IgD-negative memory B cell (primary cell): ENCODE results near the gene LYSET. TPM values are rescaled to one million over a fixed set of nuclear protein-coding genes. Genes with fewer than 3 reads are reported as not detected.
"Not testable (repeated sequence)": the region's sequence is repeated elsewhere in the genome, so short reads cannot be mapped to it uniquely, and the experiment has no call there.

Source experiments
- H3K27ac Mint-ChIP-seq, 3 donors: one replicate each; pipeline ENCODE4 v1.8.0; 2020 to 2022; ENCODE audit warnings: mild to moderate bottlenecking in 3 of 3, mixed read lengths in 3 of 3, moderate library complexity in 1 of 3
- H3K27me3 Mint-ChIP-seq: one replicate; pipeline ENCODE4 v1.8.0; 2021; ENCODE audit warnings: mixed read lengths
- H3K36me3 Mint-ChIP-seq: one replicate; pipeline ENCODE4 v1.8.0; 2020; ENCODE audit warnings: mild to moderate bottlenecking, mixed read lengths
- H3K4me1 Mint-ChIP-seq, 3 donors: one replicate each; pipeline ENCODE4 v1.8.0; 2020 to 2022; ENCODE audit warnings: mixed read lengths in 3 of 3, mild to moderate bottlenecking in 1 of 3
- H3K4me3 Mint-ChIP-seq, 4 donors: one replicate each; pipeline ENCODE4 v1.8.0; 2020 to 2022; ENCODE audit warnings: mild to moderate bottlenecking in 4 of 4, mixed read lengths in 4 of 4, moderate library complexity in 3 of 4
- H3K9me3 Mint-ChIP-seq, 3 donors: one replicate each; pipeline ENCODE4 v1.8.0; 2020 to 2021; ENCODE audit warnings: mixed read lengths in 3 of 3, mild to moderate bottlenecking in 1 of 3
- polyA plus RNA-seq: library from polyadenylated mRNA; unstranded; fragments of 300-500 nt; fragmentation: Illumina TruSeq; gene quantifications from one replicate; pipeline ENCODE4 v1.2.3, GENCODE V29; 2021

The LYSET gene
- polyA plus RNA-seq, 1 donor from 2014 or later = 28.8 TPM

DNA sequence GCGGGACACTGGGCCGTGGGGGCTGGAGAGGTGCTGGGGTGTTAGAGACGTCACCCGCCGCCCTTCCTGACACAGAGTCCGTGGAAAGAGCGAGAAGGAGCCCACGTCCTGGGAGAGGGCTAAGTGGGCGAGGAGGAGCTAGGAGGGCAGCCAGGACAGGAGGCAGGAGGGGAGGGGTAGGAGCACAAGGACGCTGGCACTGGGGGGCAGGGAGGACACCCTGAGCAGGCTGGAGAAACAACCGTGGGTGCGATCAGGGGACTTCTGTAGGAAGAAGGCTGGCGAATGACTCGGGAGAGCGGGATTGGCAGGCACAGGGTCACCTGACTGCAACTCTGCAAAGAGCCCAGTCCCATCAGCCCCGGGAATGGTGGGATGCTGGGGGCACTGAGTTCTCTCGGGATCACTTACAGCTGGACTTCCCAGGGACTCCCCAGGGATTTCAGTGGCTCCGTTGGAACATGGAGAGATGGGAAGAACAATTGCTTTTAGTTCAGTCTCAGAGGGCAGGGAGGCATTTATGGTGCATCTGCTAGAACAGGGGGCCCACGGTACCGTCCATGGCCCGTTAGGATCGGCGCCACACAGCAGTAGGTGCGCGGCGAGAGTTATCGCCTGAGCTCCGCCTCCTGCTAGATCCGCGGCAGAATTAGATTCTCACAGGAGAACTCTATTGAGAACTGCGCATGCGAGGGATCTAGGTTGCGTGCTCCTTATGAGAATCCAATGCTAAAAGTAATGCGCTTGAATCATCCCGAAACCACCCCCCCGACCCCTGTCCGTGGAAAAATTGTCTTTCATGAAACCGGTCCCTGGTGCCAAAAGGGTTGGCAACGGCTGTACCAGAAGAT, 46.2 kb downstream of the LYSET start:
- peaks cover 1% of the 10 kb centered on the region for H3K27me3 Mint-ChIP-seq
- no peaks in the 10 kb centered on the region for H3K9me3 Mint-ChIP-seq
- H3K4me3 Mint-ChIP-seq = peak overlapping the region in 2 of 4 donors; percentile 57 to 81
- peaks cover 3 to 10% (median 4%) of the 10 kb centered on the region in 3 donors for H3K4me1 Mint-ChIP-seq
- no peak overlapping the region for H3K27ac Mint-ChIP-seq
- peaks cover 11% of the 10 kb centered on the region for H3K36me3 Mint-ChIP-seq

DNA sequence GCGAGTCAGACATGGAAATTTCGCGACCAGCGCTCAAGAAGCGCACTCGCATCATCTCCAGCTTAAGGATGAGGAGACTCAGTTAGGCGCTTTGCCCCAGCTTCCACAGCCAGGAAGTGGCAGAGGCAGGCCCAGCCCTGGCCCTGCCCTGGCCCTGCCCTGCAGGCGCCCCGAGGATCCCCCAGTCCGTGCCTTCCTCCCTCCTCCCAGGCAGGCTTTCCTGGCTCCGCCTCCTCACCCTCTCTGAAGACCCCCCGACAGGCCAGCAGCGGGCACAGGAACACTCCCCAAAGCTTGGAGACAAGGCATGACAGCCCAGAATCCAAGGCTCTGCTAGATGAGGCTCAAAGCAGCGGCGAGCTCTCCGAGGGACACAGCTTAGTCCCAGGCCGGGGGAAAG, 47.0 kb downstream of the LYSET start:
- no peak overlapping the region for H3K27ac Mint-ChIP-seq
- peak overlapping the region in 2 of 4 donors; percentile 34 to 81 for H3K4me3 Mint-ChIP-seq
- H3K4me1 Mint-ChIP-seq = peaks cover 3 to 10% (median 4%) of the 10 kb centered on the region in 3 donors
- peaks cover 11% of the 10 kb centered on the region for H3K36me3 Mint-ChIP-seq
- peaks cover 1% of the 10 kb centered on the region for H3K27me3 Mint-ChIP-seq
- H3K9me3 Mint-ChIP-seq = no peaks in the 10 kb centered on the region

DNA sequence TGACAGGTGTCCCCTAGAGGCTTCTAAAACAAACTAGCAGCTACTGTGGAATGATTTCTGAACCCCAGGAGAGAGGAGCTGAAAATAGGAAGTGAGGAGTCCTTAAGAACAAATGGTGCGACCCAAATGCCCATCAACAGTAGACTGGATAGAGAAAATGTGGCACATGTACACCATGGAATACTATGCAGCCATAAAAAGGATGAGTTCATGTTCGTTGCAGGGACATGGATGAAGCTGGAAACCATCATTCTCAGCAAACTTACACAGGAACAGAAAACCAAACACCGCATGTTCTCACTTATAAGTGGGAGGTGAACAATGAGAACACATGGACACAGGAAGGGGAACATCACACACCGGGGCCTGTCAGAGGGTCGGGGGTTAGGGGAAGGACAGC, 48.0 kb downstream of the LYSET start:
- H3K4me1 Mint-ChIP-seq, H3K27me3 Mint-ChIP-seq, H3K36me3 Mint-ChIP-seq, H3K9me3 Mint-ChIP-seq, H3K27ac Mint-ChIP-seq: not testable (repeated sequence)
- H3K4me3 Mint-ChIP-seq = peak overlapping the region in 1 of 4 donors; percentile 32

DNA sequence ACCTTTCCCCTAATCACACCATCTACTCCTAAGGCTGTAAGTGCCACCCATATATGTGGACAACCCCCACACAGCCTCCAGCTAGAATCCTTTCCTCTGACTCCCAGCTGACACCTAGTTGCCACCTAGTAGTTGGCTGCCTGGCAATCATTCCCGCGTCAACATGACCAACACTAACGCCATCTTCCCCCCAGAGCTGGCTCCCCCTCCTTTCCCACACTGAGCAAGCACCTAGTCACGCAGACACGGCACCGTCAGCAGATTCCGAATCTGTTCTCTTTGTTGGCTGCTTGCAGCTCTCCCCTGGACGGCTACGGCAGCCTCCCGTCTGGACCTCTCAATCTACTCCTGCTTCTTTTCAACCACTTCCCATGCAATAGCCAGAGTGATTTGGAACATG, 49.7 kb downstream of the LYSET start:
- Mint-ChIP-seq H3K27ac (peak overlapping the region in 1 of 3 donors; percentile 49), H3K36me3 (peaks cover under 1% of the 10 kb centered on the region), H3K4me3 (peak overlapping the region in 1 of 4 donors; percentile 39), H3K9me3 (no peaks in the 10 kb centered on the region), H3K4me1 (peaks cover 3 to 10% (median 4%) of the 10 kb centered on the region in 3 donors), H3K27me3 (peaks cover 1% of the 10 kb centered on the region)

Other genes starting within 250 kb of the LYSET start
- gene ITPK1, start 69.4 kb upstream of the LYSET start, polyA plus RNA-seq = 43.1 TPM
- gene MOAP1, start 420 bp upstream of the LYSET start, polyA plus RNA-seq = 53.8 TPM
- gene GON7, start 21.7 kb downstream of the LYSET start, polyA plus RNA-seq = 31.5 TPM
- gene UBR7, start 21.9 kb downstream of the LYSET start, polyA plus RNA-seq = 39.2 TPM
- 16.1 TPM for gene BTBD7, start 147.7 kb downstream of the LYSET start, polyA plus RNA-seq
- not detected for gene COX8C, start 161.9 kb downstream of the LYSET start, polyA plus RNA-seq
- not detected for gene UNC79, start 245.6 kb downstream of the LYSET start, polyA plus RNA-seq